HCT116 (cell line): ENCODE measurements around the gene MYLK. TPM values are rescaled to one million over a fixed set of nuclear protein-coding genes. Genes with fewer than 3 reads are reported as not detected.

Experiments
- ATAC-seq: fragments of 200-7000 bp; cut with Tn5 transposase; 2 replicates; pipeline ENCODE4 v1.9.1; 2020; ENCODE audit warnings: mild to moderate bottlenecking, moderate library complexity
- BruUV-seq: library from RNA; stranded (reverse); fragments of 400-500 nt; replicated peaks from 2 replicates; lab custom pipeline; 2021; lab: Mats Ljungman, UMichigan
- CTCF ChIA-PET: fragments of 300-600 bp; sonication (Branson Sonifier 250); formaldehyde crosslinking; loops from one replicate; lab custom pipeline; 2021; ENCODE audit warnings: antibody characterized with exemption; lab: Charles Lee
- POLR2A ChIA-PET: fragments of 300-600, 350-600 bp; sonication (Branson Sonifier 250); formaldehyde crosslinking; loops from one replicate; lab custom pipeline; 2021; ENCODE audit warnings: antibody characterized with exemption; lab: Charles Lee
- RAD21 ChIA-PET, 2 experiments: fragments of 300-600 bp; sonication (Branson Sonifier 250); formaldehyde crosslinking; loops; one replicate each; lab custom pipeline; 2023; ENCODE audit warnings: low total read pairs in 2 of 2; ENCODE audit not compliant: uncharacterized antibody in 2 of 2, unreplicated experiment in 2 of 2, low non-redundant PET in 1 of 2; lab: Charles Lee
- DNase-seq: peaks from one replicate; pipeline ENCODE4 v3.0.0-alpha.2; 2010; ENCODE audit warnings: low read depth, low spot score
- H2AFZ ChIP-seq: fragments of 200-600 bp; shearing (Covaris generic), sonication (generic); 2 replicates; pipeline ENCODE4 v1.6.1; 2017; ENCODE audit warnings: low read depth, mixed run types, mixed read lengths, antibody characterized with exemption, low read length; ENCODE audit not compliant: poor library complexity, severe bottlenecking
- H3K27ac ChIP-seq: 2 replicates; pipeline ENCODE4 v1.5.1; 2012; ENCODE audit warnings: low read depth, low read length
- H3K27me3 ChIP-seq: fragments of 200-600 bp; sonication (generic); 2 replicates; pipeline ENCODE4 v1.6.1; 2016; ENCODE audit warnings: mixed run types, low read length, mixed read lengths; ENCODE audit not compliant: insufficient read depth
- H3K36me3 ChIP-seq, 2 experiments: fragments of 200-500 bp in 1 of 2; fragments of 200-600 bp in 1 of 2; sonication (Bioruptor generic) in 1 of 2; sonication (generic) in 1 of 2; 2 replicates each; pipeline versions ENCODE4 v1.5.1 to v1.6.1; 2014 to 2016; ENCODE audit warnings: low read length in 2 of 2, inconsistent platforms in 1 of 2, mixed read lengths in 1 of 2, mixed run types in 1 of 2; ENCODE audit not compliant: insufficient read depth in 2 of 2, control insufficient read depth in 1 of 2
- H3K4me1 ChIP-seq, 2 experiments: fragments of 200-600 bp in 1 of 2; sonication (generic) in 1 of 2; 2 replicates each; pipeline versions ENCODE4 v1.5.1 to v1.6.1; 2012 to 2017; ENCODE audit warnings: low read length in 2 of 2, inconsistent platforms in 1 of 2, mild to moderate bottlenecking in 1 of 2, mixed read lengths in 1 of 2, mixed run types in 1 of 2, moderate library complexity in 1 of 2; ENCODE audit not compliant: insufficient read depth in 2 of 2, control insufficient read depth in 1 of 2
- H3K4me2 ChIP-seq: fragments of 200-600 bp; sonication (generic); 2 replicates; pipeline ENCODE4 v1.6.1; 2017; ENCODE audit warnings: mixed run types, low read length, mixed read lengths
- H3K4me3 ChIP-seq, 2 experiments: fragments of 200-600 bp in 1 of 2; sonication (generic) in 1 of 2; replicated peaks in 1 of 2; 2 replicates each; pipeline ENCODE4 v1.5.1; 2011 to 2016; ENCODE audit warnings: low read length in 2 of 2, control low read depth in 1 of 2, low read depth in 1 of 2, mild to moderate bottlenecking in 1 of 2, mixed read lengths in 1 of 2, mixed run types in 1 of 2
- H3K79me2 ChIP-seq: fragments of 200-600 bp; sonication (generic); 2 replicates; pipeline ENCODE4 v1.6.1; 2017; ENCODE audit warnings: mild to moderate bottlenecking, mixed run types, low read length, moderate library complexity, mixed read lengths; ENCODE audit not compliant: insufficient read depth
- H3K9ac ChIP-seq: fragments of 200-600 bp; sonication (generic); 2 replicates; pipeline ENCODE4 v1.6.1; 2016; ENCODE audit warnings: low read length, mixed read lengths
- H3K9me2 ChIP-seq: fragments of 200-600 bp; sonication (generic), shearing (Covaris generic); 2 replicates; pipeline ENCODE4 v1.6.1; 2017; ENCODE audit warnings: mixed run types, mild to moderate bottlenecking, moderate library complexity; ENCODE audit not compliant: insufficient read depth
- H3K9me3 ChIP-seq, 2 experiments: fragments of 200-500 bp in 1 of 2; fragments of 200-600 bp in 1 of 2; sonication (Bioruptor generic) in 1 of 2; sonication (generic) in 1 of 2; 2 replicates each; pipeline ENCODE4 v1.6.1; 2014 to 2017; ENCODE audit warnings: low read length in 2 of 2, mixed read lengths in 2 of 2, inconsistent platforms in 1 of 2, low read depth in 1 of 2, mild to moderate bottlenecking in 1 of 2, mixed run types in 1 of 2, moderate library complexity in 1 of 2; ENCODE audit not compliant: control insufficient read depth in 1 of 2, insufficient read depth in 1 of 2
- H4K20me1 ChIP-seq: fragments of 200-600 bp; sonication (generic), shearing (Covaris generic); 2 replicates; pipeline ENCODE4 v1.6.1; 2017; ENCODE audit warnings: mixed run types, mild to moderate bottlenecking, moderate library complexity; ENCODE audit not compliant: insufficient read depth
- EGR1 ChIP-seq: IDR thresholded peaks from 2 replicates; pipeline ENCODE4 v1.6.1; 2012; ENCODE audit warnings: low read depth
- EZH2phosphoT487 ChIP-seq: fragments of 200-600 bp; IDR thresholded peaks from 2 replicates; pipeline ENCODE4 v1.6.1; 2018; ENCODE audit warnings: antibody characterized with exemption, borderline replicate concordance
- SIN3A ChIP-seq: IDR thresholded peaks from 2 replicates; pipeline ENCODE4 v1.6.1; 2012; ENCODE audit warnings: low read depth
- SRF ChIP-seq: IDR thresholded peaks from 2 replicates; pipeline ENCODE4 v1.6.1; 2012; ENCODE audit warnings: low read depth
- YY1 ChIP-seq: IDR thresholded peaks from 2 replicates; pipeline ENCODE4 v1.6.1; 2011; ENCODE audit warnings: low read length, low read depth, moderate library complexity, mild to moderate bottlenecking; ENCODE audit not compliant: insufficient replicate concordance; ENCODE audit errors: extremely low read depth
- intact Hi-C: fragments of 100-400 bp; cut with micrococcal nuclease; formaldehyde crosslinking; loops from 2 replicates; pipeline ENCODE4 v1.10.0; 2022
- total RNA-seq: library from RNA; stranded (reverse); gene quantifications from one replicate; pipeline ENCODE4 v1.2.1, GENCODE V29; 2021; ENCODE audit not compliant: unreplicated experiment
- TF ChIP-seq, protein P1 (sequence below): IDR thresholded peaks from 2 replicates; pipeline ENCODE4 v1.6.1; 2012
- TF ChIP-seq, protein P2 (sequence below), 3 experiments: fragments of 200-600 bp in 1 of 3; sonication (generic) in 1 of 3; IDR thresholded peaks in 2 of 3; conservative IDR thresholded peaks in 1 of 3; 2 replicates each; pipeline ENCODE4 v1.5.1; 2012 to 2017; ENCODE audit warnings: low read depth in 2 of 3, low read length in 2 of 3, antibody characterized with exemption in 1 of 3, borderline replicate concordance in 1 of 3, control low read depth in 1 of 3, mild to moderate bottlenecking in 1 of 3, mixed read lengths in 1 of 3, mixed run types in 1 of 3, moderate library complexity in 1 of 3; ENCODE audit not compliant: insufficient read depth in 1 of 3
- TF ChIP-seq, protein P3 (sequence below): IDR thresholded peaks from 2 replicates; pipeline ENCODE4 v1.6.1; 2011; ENCODE audit warnings: mild to moderate bottlenecking, low read length, moderate library complexity; ENCODE audit not compliant: insufficient replicate concordance; ENCODE audit errors: extremely low read depth

MYLK gene
- total RNA-seq, 1 experiment from 2014 or later, result 3.8 TPM

DNA sequence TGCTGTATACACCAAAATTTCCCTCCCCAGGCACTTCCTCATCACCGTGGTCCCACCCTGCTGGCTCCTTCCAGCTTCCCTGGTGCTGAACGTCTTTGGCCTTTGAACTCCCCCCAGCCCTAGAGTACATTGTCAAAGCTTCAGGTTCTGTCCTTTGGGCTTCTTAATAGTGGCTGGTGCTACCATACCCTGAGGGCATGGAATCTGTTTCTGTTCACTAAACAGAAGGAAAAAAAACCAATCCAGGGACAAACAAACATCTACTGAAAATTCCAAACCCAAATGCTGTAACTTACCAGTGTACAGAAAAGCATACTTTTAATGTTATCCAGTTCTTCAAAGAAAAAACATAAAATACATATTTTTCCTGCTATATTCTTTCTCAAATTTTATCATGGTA is 148.7 kb downstream of the MYLK start:
- peaks cover 0 to 34% of the 10 kb centered on the region in 2 experiments; a peak in 2 of 4 replicates for H3K4me1 ChIP-seq
- no peaks in the 10 kb centered on the region for H3K36me3 ChIP-seq
- no peaks in the 10 kb centered on the region for H3K27me3 ChIP-seq
- DNase-seq (no peak), ATAC-seq (no peak)
- no peak overlapping the region for H3K4me3 ChIP-seq
- H3K4me2 ChIP-seq, result no peak overlapping the region
- TF ChIP-seq SRF (no peak), YY1 (no peak), SIN3A (no peak), EGR1 (no peak), EZH2phosphoT487 (no peak)
- TF ChIP-seq, protein P1, sequence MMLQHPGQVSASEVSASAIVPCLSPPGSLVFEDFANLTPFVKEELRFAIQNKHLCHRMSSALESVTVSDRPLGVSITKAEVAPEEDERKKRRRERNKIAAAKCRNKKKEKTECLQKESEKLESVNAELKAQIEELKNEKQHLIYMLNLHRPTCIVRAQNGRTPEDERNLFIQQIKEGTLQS, result no peak
- TF ChIP-seq, protein P2, sequence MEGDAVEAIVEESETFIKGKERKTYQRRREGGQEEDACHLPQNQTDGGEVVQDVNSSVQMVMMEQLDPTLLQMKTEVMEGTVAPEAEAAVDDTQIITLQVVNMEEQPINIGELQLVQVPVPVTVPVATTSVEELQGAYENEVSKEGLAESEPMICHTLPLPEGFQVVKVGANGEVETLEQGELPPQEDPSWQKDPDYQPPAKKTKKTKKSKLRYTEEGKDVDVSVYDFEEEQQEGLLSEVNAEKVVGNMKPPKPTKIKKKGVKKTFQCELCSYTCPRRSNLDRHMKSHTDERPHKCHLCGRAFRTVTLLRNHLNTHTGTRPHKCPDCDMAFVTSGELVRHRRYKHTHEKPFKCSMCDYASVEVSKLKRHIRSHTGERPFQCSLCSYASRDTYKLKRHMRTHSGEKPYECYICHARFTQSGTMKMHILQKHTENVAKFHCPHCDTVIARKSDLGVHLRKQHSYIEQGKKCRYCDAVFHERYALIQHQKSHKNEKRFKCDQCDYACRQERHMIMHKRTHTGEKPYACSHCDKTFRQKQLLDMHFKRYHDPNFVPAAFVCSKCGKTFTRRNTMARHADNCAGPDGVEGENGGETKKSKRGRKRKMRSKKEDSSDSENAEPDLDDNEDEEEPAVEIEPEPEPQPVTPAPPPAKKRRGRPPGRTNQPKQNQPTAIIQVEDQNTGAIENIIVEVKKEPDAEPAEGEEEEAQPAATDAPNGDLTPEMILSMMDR (IDR thresholded peaks at IDR 0.05 in 2 of 3, conservative IDR thresholded peaks at IDR 0.05 in 1 of 3; ENCODE audit: borderline replicate concordance in 1 of 3, insufficient read depth in 1 of 3, low read depth in 2 of 3, low read length in 2 of 3), result no peak
- TF ChIP-seq, protein P3, sequence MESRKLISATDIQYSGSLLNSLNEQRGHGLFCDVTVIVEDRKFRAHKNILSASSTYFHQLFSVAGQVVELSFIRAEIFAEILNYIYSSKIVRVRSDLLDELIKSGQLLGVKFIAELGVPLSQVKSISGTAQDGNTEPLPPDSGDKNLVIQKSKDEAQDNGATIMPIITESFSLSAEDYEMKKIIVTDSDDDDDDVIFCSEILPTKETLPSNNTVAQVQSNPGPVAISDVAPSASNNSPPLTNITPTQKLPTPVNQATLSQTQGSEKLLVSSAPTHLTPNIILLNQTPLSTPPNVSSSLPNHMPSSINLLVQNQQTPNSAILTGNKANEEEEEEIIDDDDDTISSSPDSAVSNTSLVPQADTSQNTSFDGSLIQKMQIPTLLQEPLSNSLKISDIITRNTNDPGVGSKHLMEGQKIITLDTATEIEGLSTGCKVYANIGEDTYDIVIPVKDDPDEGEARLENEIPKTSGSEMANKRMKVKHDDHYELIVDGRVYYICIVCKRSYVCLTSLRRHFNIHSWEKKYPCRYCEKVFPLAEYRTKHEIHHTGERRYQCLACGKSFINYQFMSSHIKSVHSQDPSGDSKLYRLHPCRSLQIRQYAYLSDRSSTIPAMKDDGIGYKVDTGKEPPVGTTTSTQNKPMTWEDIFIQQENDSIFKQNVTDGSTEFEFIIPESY, result no peak
- ChIA-PET POLR2A (no interaction called here), CTCF (no interaction called here), RAD21 (no interaction called here)
- no peaks in the 10 kb centered on the region for H3K79me2 ChIP-seq
- no peak overlapping the region for H2AFZ ChIP-seq
- no TSS peak for BruUV-seq
- no peak overlapping the region for H3K9ac ChIP-seq
- no peak overlapping the region for H3K27ac ChIP-seq
- intact Hi-C loops, result no loop called here
- no peaks in the 10 kb centered on the region for H4K20me1 ChIP-seq
- no peaks in the 10 kb centered on the region for H3K9me2 ChIP-seq
- no peaks in the 10 kb centered on the region for H3K9me3 ChIP-seq
